ENCODE results near the gene ZNF107. TPM values are rescaled to one million over a fixed set of nuclear protein-coding genes. Genes with fewer than 3 reads are reported as not detected.
A peak's percentile ranks its signal among the peaks of the same experiment; 100 is the strongest.

The ZNF107 gene
- 2.2 and 5.3 TPM in 2 replicates for total RNA-seq

- peak; percentile 65 for DNase-seq (ENCODE audit: extremely low read depth, low read depth, low spot score)
Observed at GRCh38 chr7:64665980-64666662, at the start of gene ZNF107. TSS of gene ZNF107 (plus strand) at chr7:64666133. CDS start at chr7:64666283, 150 bp downstream.

GRCh38 chr7:64618785-64619456 lies 47.0 kb upstream of the ZNF107 start:
- peak; percentile 34 for DNase-seq (ENCODE audit: extremely low read depth, low read depth, low spot score)

GRCh38 chr7:64619705-64620104 lies 46.2 kb upstream of the ZNF107 start:
- no peak for DNase-seq (ENCODE audit: extremely low read depth, low read depth, low spot score)

GRCh38 chr7:64621656-64622055 lies 44.3 kb upstream of the ZNF107 start:
- no peak for DNase-seq (ENCODE audit: extremely low read depth, low read depth, low spot score)

- no peak for DNase-seq (ENCODE audit: extremely low read depth, low read depth, low spot score)
Observed at GRCh38 chr7:64625114-64626082, 40.5 kb upstream of the ZNF107 start.

GRCh38 chr7:64626083-64626469 lies 39.9 kb upstream of the ZNF107 start:
- no peak for DNase-seq (ENCODE audit: extremely low read depth, low read depth, low spot score)

GRCh38 chr7:64626557-64626956 lies 39.4 kb upstream of the ZNF107 start:
- no peak for DNase-seq (ENCODE audit: extremely low read depth, low read depth, low spot score)

- DNase-seq (ENCODE audit: extremely low read depth, low read depth, low spot score): no peak
Observed at GRCh38 chr7:64628192-64628591, 37.7 kb upstream of the ZNF107 start.

GRCh38 chr7:64628721-64629120 lies 37.2 kb upstream of the ZNF107 start:
- no peak for DNase-seq (ENCODE audit: extremely low read depth, low read depth, low spot score)

- DNase-seq (ENCODE audit: extremely low read depth, low read depth, low spot score): no peak
Observed at GRCh38 chr7:64630496-64630895, 35.4 kb upstream of the ZNF107 start.

GRCh38 chr7:64632029-64632428 lies 33.9 kb upstream of the ZNF107 start:
- DNase-seq (ENCODE audit: extremely low read depth, low read depth, low spot score): no peak

- no peak for DNase-seq (ENCODE audit: extremely low read depth, low read depth, low spot score)
Observed at GRCh38 chr7:64633401-64633800, 32.5 kb upstream of the ZNF107 start.

GRCh38 chr7:64634406-64635062 lies 31.4 kb upstream of the ZNF107 start:
- no peak for DNase-seq (ENCODE audit: extremely low read depth, low read depth, low spot score)

- no peak for DNase-seq (ENCODE audit: extremely low read depth, low read depth, low spot score)
Observed at GRCh38 chr7:64636386-64636785, 29.5 kb upstream of the ZNF107 start.

GRCh38 chr7:64637521-64638445 lies 28.1 kb upstream of the ZNF107 start:
- no peak for DNase-seq (ENCODE audit: extremely low read depth, low read depth, low spot score)

- no peak for DNase-seq (ENCODE audit: extremely low read depth, low read depth, low spot score)
Observed at GRCh38 chr7:64638822-64639221, 27.1 kb upstream of the ZNF107 start.

GRCh38 chr7:64639267-64640001 lies 26.5 kb upstream of the ZNF107 start:
- DNase-seq (ENCODE audit: extremely low read depth, low read depth, low spot score): no peak

- no peak for DNase-seq (ENCODE audit: extremely low read depth, low read depth, low spot score)
Observed at GRCh38 chr7:64640504-64640903, 25.4 kb upstream of the ZNF107 start.

GRCh38 chr7:64642046-64642445 lies 23.9 kb upstream of the ZNF107 start:
- no peak for DNase-seq (ENCODE audit: extremely low read depth, low read depth, low spot score)
